Activated CD4-positive, alpha-beta T cell treated with anti-CD3 and anti-CD28 coated beads for 4 hours (primary cell): ENCODE results near the gene CALHM3.
"Not testable (repeated sequence)": the region's sequence is repeated elsewhere in the genome, so short reads cannot be mapped to it uniquely, and the experiment has no call there.

ENCODE experiments used
- DNase-seq, 2 donors: peaks; one replicate each; pipeline ENCODE4 v3.0.0-alpha.2; 2020

Gene CALHM3

DNA sequence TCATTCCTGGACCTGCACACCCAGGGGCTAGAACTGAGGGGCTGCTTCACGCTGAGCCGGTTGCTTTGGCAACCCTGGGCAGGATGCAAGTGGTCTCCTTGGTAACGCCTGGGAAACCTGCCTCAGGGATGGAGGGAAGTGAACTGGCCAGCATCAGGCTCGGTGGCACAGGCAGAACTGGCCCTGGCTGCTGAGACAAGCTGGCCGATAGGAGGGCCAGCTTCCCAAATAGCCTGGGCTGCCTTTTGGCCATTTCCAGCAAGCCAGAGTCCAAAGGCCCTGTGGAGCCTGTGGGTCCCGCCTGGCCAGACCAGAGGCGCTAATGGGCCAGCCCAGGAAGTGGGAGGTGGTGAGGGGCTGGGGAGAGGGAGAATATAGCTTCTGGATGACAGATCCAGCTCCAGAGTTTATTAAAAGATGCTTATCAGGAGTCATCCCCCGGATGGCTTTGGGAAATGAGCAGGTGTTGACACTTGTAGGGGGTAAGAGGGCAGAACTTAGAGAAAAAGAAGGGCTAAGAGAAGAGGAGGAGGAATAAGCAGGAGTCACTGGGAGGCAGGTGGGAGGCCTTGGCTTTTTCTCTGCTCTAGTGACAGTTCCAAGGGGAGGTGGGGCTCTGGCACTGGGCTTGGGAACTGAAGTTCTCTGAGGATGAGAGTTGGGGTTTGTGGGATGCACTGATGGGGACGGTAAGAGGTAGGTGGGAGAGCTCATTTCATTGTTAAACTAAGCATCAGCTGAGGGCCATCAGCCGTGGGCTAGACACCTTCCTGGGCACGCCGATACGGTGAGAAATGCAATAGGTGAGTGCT lies 24.0 kb upstream of the CALHM3 start:
- no peak for DNase-seq

DNA sequence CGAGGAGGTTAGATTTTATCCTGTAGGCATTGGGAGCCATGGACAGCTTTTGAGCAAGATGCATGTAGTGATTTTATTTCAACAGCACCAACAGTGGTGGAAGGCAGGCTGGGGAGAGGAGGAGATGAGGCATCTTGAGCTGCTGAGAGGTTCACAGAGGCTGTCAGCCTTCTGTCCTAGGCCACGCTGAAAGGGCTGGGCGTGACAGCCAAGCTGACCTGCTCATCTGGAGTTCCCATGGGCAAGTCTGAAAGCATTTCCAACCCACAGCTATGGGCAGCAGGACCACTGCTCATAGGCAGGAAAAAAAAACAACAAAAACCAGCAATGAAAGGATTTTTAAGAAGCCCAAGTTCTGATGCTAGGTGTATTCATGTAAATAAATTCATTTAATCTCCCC lies 22.1 kb upstream of the CALHM3 start:
- DNase-seq: no peak

DNA sequence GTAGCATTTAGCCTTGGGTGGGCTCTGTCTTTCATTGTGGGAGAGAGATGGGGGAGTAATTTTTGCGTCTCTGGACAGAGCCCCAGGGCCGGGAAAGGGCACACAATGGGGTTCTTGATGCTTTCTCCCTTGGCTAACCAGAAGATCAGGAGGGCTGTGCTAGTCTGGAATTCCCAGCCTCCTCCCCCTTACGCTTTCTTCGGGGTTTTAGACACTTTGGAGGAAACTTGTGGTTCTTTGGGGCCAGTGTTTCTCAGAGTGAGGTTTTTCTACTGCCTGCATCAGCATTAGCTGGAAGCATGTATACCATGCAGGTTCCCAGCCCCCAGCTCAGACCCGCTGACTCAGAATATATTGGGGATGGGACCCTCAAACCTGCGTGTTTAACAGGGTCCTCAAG lies 21.4 kb upstream of the CALHM3 start:
- no peak for DNase-seq

DNA sequence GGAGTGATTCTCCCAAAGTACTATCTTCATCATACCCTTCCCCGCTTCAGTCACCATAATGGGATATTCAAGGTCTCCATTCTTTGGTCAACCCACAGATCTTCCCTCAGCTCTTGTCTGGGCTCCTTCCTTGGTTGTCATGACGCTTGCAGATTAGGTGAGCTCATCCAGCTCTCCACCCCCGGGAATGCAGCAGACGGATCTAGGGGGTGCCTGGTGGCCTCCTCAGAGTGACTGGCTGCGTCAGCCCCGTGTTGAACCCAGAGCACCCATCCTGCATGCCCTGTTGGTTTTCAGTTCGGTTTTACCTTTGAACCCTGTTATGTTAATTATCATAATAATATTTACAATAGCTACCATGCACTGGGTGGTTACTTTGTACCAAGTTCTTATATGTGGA lies 20.8 kb upstream of the CALHM3 start:
- DNase-seq: no peak

DNA sequence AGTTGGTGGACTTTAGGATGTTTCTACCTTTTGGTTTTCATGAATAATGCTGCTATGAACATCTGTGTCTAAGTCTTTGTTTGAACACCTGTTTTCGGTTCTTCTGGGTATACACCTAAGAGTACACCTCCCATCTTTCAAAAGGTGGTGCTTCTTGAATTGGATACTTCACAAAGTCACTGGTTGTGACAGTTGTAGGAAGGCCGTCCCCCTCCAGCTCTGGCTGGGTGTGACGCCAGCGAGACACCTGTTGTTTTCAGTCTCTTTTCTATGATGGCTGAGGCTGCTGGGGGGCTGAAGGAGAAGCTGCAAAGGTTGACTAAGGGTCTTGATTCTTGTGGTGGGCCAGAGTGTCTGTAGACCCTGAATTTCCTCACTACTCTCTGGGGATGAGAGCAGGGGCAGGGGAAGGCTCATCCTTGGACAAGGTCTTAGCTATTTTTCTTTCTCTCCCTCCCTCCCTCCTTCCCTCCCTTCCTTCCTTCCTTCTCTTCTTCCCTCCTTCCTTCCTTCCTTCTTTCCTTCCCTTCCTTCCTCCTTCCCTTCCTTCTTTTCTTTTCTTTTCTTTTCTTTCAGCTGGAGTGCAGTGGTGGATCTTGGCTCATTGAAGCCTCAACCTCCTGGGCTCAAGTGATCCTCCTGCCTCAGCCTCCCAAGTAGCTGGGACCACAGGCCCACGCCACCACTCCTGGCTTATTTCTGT lies 20.0 kb upstream of the CALHM3 start:
- no peak for DNase-seq

DNA sequence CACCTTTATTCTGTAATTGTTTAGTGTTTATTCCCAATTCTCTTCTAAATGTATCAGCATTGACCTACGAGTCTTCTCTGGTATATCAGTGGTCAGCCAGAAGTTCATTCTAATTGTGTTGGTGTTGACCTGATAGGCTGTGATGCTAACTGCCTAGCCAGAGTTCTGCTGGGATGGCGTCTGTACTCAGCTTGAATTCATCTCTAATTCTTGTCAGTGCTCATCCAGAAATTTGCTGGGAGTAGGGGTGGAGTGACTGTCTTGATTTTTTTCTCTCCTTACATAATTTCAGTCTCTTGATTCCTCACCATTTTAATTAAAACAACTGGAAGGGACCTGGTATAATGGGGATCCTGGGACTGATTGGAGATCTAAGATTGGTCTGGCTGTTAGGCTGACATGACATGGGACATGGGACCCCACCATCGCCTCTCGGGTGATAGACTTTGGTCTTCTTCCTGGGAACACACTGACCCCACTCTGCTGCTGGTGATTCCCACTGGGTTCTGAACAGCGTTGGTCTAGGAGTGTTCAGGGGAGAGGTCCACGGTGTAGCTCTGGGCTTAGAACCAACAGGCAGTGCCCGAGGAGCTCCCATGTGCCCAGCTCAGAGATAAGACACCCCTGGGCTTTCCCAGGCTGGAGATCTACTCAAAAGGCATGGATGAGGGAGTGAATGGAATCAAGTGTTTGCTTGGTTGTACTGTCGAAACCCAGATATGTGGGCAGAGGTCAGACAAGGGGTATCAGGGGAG lies 18.3 kb upstream of the CALHM3 start:
- DNase-seq: no peak

DNA sequence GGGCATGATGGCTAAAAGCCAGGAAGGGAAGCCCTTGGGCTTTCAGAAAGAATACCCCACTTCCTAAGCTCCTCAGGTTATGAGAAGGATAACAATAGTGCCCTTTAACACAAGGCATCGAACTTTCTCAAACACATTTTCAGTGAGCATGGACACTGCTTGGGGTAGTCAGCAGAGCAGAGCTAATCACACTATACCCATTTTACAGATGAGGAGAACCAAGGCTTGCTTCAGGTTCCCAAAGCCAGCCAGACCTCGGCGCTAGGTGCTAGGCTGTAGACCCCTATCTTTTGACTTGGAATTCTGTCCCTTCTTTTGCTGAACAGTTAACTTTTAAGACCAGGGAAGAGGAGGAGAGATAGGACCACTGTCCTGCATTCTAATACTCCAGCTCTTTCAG lies 16.3 kb upstream of the CALHM3 start:
- DNase-seq: no peak

DNA sequence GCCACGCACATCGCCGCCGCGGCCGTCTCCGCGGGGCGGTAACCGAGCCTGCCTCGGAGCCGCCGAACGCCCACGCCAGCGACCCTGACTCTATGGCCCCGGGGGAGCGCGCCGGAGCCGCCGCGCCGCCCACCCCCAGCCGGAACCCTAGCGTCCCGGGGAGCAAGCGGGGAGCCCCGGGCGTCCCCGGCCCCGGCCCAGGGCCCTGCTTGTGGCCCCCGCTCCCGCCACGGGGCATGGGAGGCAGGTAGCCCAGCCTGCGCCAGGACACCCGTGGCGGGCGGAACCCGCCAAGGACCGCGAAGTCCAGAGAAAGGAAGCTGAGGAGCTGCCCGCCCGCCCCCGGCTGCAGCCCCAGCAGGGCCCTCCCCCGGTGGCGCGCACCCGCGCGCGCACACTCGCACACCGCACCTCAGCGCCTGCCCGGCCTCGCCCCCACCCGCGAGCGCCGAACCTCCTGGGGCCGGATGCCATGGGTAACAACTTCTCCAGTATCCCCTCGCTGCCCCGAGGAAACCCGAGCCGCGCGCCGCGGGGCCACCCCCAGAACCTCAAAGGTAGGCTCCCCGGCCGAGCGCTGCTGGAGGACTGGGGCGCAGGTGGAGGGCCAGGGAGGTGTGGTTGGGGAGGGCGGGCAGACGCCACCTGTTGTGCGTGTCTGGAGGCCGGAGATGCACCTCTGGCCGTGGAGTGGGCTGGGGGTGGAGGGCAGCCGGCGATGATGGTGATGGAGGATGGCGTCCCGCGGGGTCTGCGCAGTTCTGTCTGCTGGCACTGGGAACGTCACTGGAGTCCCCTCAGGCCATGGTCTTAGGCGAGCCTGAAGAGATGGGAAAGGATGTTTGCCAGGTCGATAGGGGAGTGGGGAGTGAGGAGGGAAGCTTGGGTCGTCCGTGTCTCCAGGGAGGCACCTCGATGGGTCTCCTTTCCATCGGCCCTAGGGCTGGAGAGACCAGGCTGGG lies 15.2 kb upstream of the CALHM3 start:
- peak in 1 of 2 donors; percentile 6 for DNase-seq

DNA sequence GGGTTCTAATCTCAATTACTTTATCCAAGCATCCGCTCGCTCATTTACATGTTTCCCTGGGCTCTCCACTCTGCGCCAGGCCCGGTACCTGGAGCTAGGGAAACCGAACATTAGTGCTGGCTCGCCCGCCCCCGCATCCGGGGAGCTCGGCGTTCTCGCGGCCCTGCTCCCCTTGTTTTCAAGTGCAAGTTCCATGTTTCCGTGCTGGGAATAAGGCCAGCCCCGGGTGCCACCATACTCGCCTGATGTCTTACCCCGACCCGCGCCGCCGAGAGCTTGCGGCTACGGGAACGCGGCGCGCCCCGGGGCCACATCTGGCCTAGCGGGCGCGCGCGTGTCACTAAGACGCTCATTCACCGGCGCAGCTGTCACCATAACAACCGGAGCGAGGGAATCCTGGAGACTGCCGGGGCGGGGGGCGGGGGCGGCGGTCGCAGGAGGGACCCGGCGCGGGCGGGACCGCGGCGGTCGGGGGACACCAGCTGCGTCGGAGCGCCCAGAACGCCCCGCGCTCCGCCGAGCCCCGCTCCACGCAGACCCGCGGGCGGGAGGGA lies 14.4 kb upstream of the CALHM3 start, which contains the start of gene NEURL1:
Gene NEURL1 (plus strand): TSS at position 344 of the 554 bp plus-strand sequence. CDS start 683 bp downstream, outside the sequence.
- peak in 1 of 2 donors; percentile 13 for DNase-seq

DNA sequence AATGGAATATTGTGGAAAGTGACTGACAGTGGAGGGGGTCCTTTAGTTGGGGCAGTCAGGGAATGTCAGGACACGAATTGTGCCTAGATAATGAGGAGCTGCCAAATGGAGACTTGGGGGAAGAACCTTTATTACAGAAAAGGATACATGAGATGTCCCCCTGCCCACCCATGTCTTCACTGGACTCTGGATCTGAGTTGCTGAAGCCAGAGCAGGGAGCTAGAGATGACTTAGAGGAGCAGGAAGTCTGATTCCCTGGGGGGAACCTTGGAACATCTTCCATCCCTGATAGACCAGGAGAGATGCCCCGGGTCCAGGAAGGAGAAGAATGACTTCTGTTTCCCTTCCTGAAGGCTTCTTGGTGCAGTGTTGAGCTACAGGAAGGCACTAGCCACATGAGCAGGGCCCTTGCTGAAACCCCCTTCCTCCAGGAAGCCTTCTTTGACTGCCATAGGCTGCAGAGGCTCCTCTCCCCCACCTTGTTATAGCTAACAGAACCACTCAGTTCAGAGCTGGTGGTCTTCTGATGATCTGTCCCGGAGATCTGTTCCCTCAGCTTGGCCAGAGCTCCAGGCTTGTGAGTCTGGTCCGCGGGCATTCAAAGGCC lies 13.7 kb upstream of the CALHM3 start:
- no peak for DNase-seq

DNA sequence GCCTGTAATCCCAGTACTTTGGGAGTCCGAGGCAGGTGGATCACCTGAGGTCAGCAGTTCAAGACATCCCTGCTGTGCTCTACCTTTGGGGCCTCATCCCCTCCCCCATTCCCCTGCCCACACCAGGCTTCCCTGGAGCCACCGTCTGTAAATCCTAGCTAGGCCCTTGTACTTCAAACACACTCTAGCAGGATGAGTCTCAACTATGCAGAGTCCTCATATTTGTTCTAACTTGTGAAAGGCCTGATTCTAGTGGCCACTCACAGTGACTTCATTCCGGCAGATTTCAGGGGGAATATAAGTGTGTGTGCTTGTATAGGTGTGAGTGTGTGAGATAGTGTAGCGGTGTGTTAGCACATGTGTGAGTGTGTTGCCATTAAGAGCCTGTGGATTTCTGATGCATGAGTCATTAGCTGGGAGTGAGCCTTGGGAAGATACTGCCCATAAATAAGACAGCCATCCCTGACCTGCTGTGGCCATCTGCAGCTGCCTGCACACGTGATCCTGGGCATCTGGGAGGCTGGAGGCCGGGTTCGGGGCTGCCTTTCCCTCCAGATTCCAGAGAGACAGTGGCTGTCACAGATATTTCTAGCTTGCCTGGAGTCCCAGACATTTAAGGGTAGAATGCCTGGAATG lies 12.8 kb upstream of the CALHM3 start:
- DNase-seq: no peak

DNA sequence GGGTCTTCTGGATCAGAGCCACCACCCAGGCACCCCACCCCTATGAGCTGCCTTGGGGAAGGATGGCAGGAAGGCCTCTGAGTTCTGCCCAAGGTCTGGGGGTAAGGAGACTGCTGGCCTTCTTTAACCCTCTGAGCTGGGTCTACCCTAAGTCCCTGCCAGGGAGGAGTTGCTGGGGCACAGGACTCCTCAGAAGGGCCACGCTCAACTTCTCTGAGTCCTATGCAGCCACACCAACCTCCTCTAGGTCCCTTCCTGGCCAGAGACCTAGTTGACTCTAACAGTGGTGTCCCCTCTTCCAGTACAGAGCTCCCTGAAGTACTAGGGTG lies 11.9 kb upstream of the CALHM3 start:
- no peak for DNase-seq

DNA sequence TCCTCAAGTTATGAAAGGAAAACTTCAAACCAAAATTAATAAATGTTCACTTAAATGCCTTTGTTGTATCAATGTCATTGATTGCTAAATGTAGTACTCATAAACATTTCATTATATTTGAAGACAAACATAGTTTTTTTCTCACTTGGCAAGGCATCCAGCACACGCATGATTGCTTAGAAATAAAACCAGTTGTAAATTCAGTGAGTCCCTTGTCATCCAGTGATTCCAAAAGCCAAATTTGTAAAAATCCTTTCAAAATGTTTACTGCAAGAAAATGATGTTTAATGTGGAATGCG lies 8.3 kb upstream of the CALHM3 start:
- DNase-seq: no peak

DNA sequence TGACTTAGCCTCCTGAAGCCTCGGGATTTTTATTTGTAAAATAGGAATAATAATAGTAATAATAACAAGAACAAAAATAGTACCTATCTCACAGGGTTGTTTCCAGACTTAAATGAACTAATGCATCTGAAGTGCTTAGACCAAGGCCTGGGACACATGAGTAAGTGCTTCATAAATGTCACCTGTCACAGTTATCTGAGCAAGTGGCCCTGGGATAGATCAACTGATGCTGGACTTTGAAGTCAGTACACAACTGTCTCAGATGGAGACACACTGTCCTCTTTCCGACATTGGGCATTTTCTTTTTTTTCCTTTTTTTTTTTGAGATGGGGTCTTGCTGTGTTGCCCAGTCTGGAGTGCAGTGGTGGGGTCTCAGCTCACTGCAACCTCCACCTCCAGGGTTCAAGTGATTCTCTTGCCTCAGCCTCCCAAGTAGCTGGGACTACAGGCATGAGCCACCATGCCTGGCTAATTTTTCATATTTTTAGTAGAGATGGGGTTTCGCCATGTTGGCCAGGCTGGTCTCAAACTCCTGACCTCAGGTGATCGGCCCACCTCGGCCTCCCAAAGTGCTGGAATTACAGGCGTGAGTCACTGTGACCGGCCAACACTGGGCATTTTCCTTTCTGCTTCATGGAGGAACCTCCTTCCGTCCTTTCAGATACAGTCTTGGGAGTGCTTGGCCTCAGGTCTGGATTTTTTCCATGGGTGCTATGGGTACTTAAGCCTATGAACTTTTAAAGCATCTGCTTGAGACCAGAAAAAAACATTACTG lies 7.8 kb upstream of the CALHM3 start:
- DNase-seq: not testable (repeated sequence)

DNA sequence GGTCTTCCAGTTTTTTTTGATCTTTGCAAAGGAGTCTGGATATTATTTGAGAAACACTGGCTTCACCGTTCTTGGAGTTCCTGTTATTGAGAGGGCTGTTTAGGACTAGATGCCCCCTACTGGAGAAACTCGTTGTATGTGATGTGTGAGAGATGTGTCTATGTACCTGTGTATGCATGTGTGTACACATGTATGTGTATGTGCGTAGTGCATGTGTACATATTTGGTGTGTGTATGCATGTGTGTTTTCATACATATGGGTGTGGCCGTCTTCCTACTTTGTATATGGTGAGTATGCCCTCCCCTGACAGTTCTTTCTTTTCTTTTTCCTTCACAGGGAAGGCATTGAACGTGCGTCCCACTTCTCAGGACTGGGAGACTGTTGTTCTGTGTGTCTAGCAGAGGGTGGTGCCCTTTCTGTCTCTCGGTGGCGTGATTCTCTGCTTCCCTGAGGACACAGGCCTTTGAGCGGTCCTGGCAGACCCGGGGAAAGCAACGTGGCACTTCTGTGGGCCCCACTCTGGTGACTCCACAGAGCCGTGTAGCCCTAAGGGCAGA lies 3.0 kb upstream of the CALHM3 start:
- DNase-seq: peak in 1 of 2 donors; percentile 57

DNA sequence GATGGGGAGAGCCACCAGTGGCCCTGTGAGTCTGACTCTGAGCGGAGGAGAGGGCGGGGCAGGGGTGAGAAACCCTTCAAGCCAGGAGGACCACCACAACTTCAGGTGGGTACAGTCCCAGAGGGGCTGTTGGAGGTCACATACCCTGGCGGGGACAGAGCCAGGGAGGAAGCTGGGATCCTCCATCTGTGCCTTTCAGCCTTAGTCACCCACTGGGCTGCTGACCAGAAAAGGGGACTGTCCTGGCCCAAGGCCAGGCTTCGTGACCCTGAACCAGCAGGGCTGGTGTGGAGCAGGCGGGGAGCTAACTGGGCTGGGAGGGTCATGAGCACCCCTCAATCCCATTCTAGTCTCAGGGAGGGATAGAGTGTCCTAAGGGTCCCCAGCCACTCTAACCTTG lies 1.5 kb upstream of the CALHM3 start:
- DNase-seq: no peak

DNA sequence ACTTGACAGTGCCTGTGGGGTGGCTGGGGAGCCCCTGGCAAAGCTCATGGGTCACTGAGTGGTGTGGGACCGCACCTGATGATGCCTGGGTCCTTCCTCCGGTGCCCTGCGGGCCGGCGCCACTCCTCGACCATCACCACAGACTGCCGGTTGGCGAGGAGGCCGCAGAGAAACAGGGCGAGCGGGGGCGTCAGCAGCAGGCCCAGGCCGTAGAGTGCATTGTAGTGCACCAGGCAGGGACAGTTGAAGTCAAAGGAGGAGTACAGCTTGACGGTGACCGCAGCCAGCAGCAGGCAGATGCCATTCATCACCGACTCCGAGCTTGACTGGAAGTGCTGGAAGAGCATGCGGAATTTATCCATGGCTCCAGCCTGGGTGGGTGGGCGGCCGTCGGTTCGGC lies 369 bp downstream of the CALHM3 start:
- no peak for DNase-seq

DNA sequence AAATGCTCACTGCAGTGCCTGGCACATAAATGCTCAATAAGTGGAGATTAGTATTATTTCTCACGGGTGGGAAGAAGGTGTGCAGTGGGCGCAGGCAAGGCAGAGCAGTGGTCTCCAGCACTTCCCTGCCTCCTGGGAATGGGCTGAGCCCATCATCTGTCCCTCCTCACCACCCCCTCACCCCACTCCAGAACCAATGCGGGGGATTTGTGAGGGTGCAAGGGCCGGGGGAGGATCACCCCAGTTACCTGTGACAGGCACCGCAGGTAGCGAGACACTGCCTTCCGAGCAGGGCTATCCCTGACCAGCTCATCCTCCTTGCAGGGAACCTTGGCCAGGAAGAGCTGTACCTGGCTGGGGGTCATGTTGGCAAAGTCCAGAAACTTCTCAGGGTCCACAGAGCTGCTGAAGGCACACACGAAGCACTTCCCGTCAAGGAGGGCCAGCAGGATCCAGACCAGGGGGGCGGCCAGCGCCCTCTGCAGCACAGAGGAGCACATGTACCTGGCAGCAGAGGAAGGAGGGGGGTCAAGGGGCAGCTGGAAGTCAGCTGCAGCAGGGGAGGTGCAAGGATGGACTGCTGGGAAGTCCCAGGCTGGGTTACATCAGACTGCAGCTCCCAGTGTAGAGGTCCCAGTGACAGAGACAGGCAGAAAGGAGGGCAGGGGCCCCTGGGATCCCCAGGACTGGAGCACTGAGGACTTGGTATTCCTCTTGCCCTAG lies 2.8 kb downstream of the CALHM3 start:
- no peak for DNase-seq

DNA sequence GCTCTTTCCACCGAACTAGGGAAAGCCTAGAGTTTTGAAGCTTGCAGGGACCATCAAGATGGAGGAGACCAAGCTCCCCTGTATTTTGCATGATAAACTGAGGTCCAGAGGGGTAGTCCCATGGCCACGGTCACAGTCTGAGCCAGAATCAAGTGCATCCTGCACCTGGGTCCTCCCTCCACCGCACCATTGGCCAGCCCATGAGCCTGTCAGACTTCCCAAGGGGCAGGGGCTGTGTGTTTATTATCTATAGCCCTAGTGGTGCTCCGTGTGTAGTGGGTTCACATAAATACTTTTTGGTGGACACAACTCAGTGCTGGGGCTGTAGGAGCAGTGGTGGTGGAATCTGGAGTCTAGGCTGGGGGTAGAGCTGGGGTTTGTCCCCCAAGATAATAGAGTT lies 3.6 kb downstream of the CALHM3 start:
- no peak for DNase-seq

DNA sequence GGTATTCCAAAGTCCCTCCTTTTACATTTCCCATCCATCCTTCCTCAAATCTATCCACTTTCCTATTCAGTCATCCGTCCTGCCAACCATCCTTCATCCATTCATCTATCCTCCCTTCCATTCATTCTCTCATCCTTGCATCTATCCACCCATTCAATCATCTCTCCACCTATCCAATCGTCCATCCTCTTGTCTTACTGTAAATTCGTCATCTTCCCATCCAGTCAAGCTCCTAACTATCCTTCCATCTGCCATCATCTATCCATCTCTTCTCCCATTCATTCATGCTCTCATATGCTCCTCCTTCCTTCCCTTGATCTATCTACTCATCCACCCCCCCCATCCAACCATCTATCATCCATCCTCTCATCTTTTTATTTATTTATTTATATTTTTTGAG lies 5.0 kb downstream of the CALHM3 start:
- no peak for DNase-seq
